Prostate gland (tissue), 1 donor: ENCODE measurements around the gene ZMAT2.

Experiments used
- POLR2A ChIP-seq: fragments of 450-650 bp; IDR thresholded peaks from one replicate; pipeline ENCODE4 v1.6.1; 2016; ENCODE audit warnings: antibody characterized with exemption, mild to moderate bottlenecking
- POLR2AphosphoS5 ChIP-seq: sonication (generic); formaldehyde crosslinking; IDR thresholded peaks from one replicate; pipeline ENCODE4 v1.6.1; 2017; ENCODE audit warnings: antibody characterized with exemption

- no peak for TF ChIP-seq POLR2AphosphoS5
- TF ChIP-seq POLR2A, result no peak
These were observed 28.6 kb upstream of the ZMAT2 start for GRCh38 chr5:140671472-140672125.
